ENCODE data around the gene NXPE3. TPM values are rescaled to one million over a fixed set of nuclear protein-coding genes. Genes with fewer than 3 reads are reported as not detected.

NXPE3 gene
- total and polyA plus RNA-seq, 4 donors = 4.5 to 14.2 (median 8.0) TPM

- no peaks in the 10 kb centered on the region for H3K27me3 ChIP-seq (ENCODE audit: control insufficient read depth in 3 of 3, insufficient read depth in 3 of 3, low read length in 2 of 3)
- DNase-seq = peak; percentile 96 to 98 (median 97)
- 1 to 2% methylated on average over 63 to 95 of the region's 95 CpGs for WGBS, 2 donors
- H3K9me3 ChIP-seq (ENCODE audit: control insufficient read depth in 4 of 4, insufficient read depth in 3 of 4, low read length in 3 of 4) = no peaks in the 10 kb centered on the region
- ATAC-seq (ENCODE audit: insufficient read depth, low FRiP score) = peak; percentile 90
- H3K9ac ChIP-seq (ENCODE audit: insufficient read depth in 1 of 2, low read length in 2 of 2) = peak within 1 kb of the TSS; percentile 80 to 91
- H3K27ac ChIP-seq (ENCODE audit: low read depth in 1 of 2, low read length in 1 of 2) = peak within 1 kb of the TSS; percentile 98 to 99
- peaks cover 9 to 20% (median 16%) of the 10 kb centered on the region in 4 donors for H3K36me3 ChIP-seq (ENCODE audit: control insufficient read depth in 4 of 4, insufficient read depth in 4 of 4, low read length in 4 of 4)
- TF ChIP-seq, protein P1, sequence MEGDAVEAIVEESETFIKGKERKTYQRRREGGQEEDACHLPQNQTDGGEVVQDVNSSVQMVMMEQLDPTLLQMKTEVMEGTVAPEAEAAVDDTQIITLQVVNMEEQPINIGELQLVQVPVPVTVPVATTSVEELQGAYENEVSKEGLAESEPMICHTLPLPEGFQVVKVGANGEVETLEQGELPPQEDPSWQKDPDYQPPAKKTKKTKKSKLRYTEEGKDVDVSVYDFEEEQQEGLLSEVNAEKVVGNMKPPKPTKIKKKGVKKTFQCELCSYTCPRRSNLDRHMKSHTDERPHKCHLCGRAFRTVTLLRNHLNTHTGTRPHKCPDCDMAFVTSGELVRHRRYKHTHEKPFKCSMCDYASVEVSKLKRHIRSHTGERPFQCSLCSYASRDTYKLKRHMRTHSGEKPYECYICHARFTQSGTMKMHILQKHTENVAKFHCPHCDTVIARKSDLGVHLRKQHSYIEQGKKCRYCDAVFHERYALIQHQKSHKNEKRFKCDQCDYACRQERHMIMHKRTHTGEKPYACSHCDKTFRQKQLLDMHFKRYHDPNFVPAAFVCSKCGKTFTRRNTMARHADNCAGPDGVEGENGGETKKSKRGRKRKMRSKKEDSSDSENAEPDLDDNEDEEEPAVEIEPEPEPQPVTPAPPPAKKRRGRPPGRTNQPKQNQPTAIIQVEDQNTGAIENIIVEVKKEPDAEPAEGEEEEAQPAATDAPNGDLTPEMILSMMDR (IDR thresholded peaks at IDR 0.05; ENCODE audit: control extremely low read depth, extremely low read depth) = no peak
- H3K4me1 ChIP-seq (ENCODE audit: control insufficient read depth in 5 of 5, insufficient read depth in 5 of 5, low read length in 5 of 5) = peaks cover 4 to 29% (median 9%) of the 10 kb centered on the region in 5 donors
- H3K4me3 ChIP-seq = peak within 1 kb of the TSS; percentile 99
Measured at GRCh38 chr3:101848754-101849713, 70.0 kb downstream of the NXPE3 start, which contains the start of gene NFKBIZ. Gene NFKBIZ, plus strand, starts transcription at chr3:101849514. Its CDS starts 115 bp downstream, at chr3:101849629.

DNA sequence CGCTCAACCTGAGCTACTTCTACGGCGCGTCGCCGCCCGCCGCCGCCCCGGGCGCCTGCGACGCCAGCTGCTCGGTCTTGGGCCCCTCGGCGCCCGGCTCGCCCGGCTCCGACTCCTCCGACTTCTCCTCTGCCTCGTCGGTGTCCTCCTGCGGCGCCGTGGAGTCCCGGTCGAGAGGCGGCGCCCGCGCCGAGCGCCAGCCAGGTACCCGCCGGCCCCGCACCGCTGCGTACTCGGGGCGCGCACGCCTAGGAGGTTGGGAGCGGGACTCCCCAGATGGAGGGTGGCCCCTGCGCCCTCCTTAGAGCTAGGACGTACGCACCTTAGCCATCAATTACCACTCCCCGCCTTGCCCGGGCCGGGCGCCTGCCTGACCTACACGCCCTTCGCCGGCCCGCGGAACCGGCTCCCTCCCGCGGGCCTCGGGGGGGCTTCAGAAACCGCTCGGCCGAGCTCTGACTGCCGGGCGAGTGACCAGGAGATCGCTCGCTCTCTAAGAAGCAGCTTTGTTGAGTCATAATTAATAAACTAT, 70.8 kb downstream of the NXPE3 start:
- H3K9me3 ChIP-seq (ENCODE audit: control insufficient read depth in 4 of 4, insufficient read depth in 3 of 4, low read length in 3 of 4) = no peaks in the 10 kb centered on the region
- peaks cover 4 to 29% (median 9%) of the 10 kb centered on the region in 5 donors for H3K4me1 ChIP-seq (ENCODE audit: control insufficient read depth in 5 of 5, insufficient read depth in 5 of 5, low read length in 5 of 5)
- ATAC-seq (ENCODE audit: insufficient read depth, low FRiP score) (peak; percentile 45), DNase-seq (peak in 2 of 3 donors; percentile 54 to 58)
- TF ChIP-seq, protein P1 (IDR thresholded peaks at IDR 0.05; ENCODE audit: control extremely low read depth, extremely low read depth) = no peak
- 0% methylated on average over 50 to 67 of the region's 67 CpGs for WGBS, 2 donors
- no peaks in the 10 kb centered on the region for H3K27me3 ChIP-seq (ENCODE audit: control insufficient read depth in 3 of 3, insufficient read depth in 3 of 3, low read length in 2 of 3)
- peak overlapping the region; percentile 80 to 91 for H3K9ac ChIP-seq (ENCODE audit: insufficient read depth in 1 of 2, low read length in 2 of 2)
- peaks cover 11 to 25% (median 22%) of the 10 kb centered on the region in 4 donors for H3K36me3 ChIP-seq (ENCODE audit: control insufficient read depth in 4 of 4, insufficient read depth in 4 of 4, low read length in 4 of 4)
- H3K4me3 ChIP-seq = peak overlapping the region; percentile 99
- peak overlapping the region; percentile 98 to 99 for H3K27ac ChIP-seq (ENCODE audit: low read depth in 1 of 2, low read length in 1 of 2)

- Histone ChIP-seq H3K9ac (ENCODE audit: insufficient read depth in 1 of 2, low read length in 2 of 2) (peak overlapping the region; percentile 80 to 91), H3K27ac (ENCODE audit: low read depth in 1 of 2, low read length in 1 of 2) (peak overlapping the region; percentile 98 to 99), H3K4me1 (ENCODE audit: control insufficient read depth in 5 of 5, insufficient read depth in 5 of 5, low read length in 5 of 5) (peaks cover 4 to 29% (median 10%) of the 10 kb centered on the region in 5 donors), H3K9me3 (ENCODE audit: control insufficient read depth in 4 of 4, insufficient read depth in 3 of 4, low read length in 3 of 4) (no peaks in the 10 kb centered on the region), H3K27me3 (ENCODE audit: control insufficient read depth in 3 of 3, insufficient read depth in 3 of 3, low read length in 2 of 3) (no peaks in the 10 kb centered on the region), H3K36me3 (ENCODE audit: control insufficient read depth in 4 of 4, insufficient read depth in 4 of 4, low read length in 4 of 4) (peaks cover 14 to 31% (median 28%) of the 10 kb centered on the region in 4 donors), H3K4me3 (peak overlapping the region; percentile 99)
- WGBS, 2 donors = 0 to 1% methylated on average over 19 of the region's 19 CpGs
- ATAC-seq (ENCODE audit: insufficient read depth, low FRiP score) (no peak), DNase-seq (peak; percentile 47 to 81 (median 76))
- TF ChIP-seq, protein P1 (IDR thresholded peaks at IDR 0.05; ENCODE audit: control extremely low read depth, extremely low read depth) = no peak
Measured at GRCh38 chr3:101850246-101851051, 71.4 kb downstream of the NXPE3 start.
